GM12878 (cell line): ENCODE data around the gene CLIC3. TPM values are rescaled to one million over a fixed set of nuclear protein-coding genes. Genes with fewer than 3 reads are reported as not detected.

ENCODE experiments used
- ATAC-seq: fragments of 200-7000 bp; cut with Tn5 transposase; 3 replicates; pipeline ENCODE4 v1.9.1; 2020; ENCODE audit warnings: mild to moderate bottlenecking, moderate library complexity
- BruUV-seq: library from RNA; stranded (reverse); fragments of 400-500 nt; replicated peaks from 2 replicates; lab custom pipeline; 2021; lab: Mats Ljungman, UMichigan
- CTCF ChIA-PET: fragments of 300-600 bp; sonication (Branson Sonifier 250); formaldehyde crosslinking; extraction: SDS; loops from one replicate; lab custom pipeline; 2021; ENCODE audit warnings: inconsistent platforms; lab: Yijun Ruan, JAX
- POLR2A ChIA-PET: fragments of 350-600 bp; formaldehyde crosslinking; extraction: SDS; loops from one replicate; lab custom pipeline; 2021; ENCODE audit warnings: inconsistent platforms; lab: Charles Lee
- RAD21 ChIA-PET: fragments of 300-600 bp; sonication (Branson Sonifier 250); formaldehyde crosslinking; loops from one replicate; lab custom pipeline; 2023; ENCODE audit warnings: antibody characterized with exemption; ENCODE audit not compliant: unreplicated experiment; lab: Charles Lee
- SMC1A ChIA-PET: fragments of 300-600 bp; sonication (Branson Sonifier 250); formaldehyde crosslinking; loops from one replicate; lab custom pipeline; 2023; ENCODE audit not compliant: unreplicated experiment, uncharacterized antibody; lab: Charles Lee
- DNase-seq: peaks from one replicate; pipeline ENCODE4 v3.0.0-alpha.2; 2011; ENCODE audit warnings: low read depth, low spot score
- FAIRE-seq: peaks from 3 replicates; lab custom pipeline; 2011; peaks lifted over from hg19 to GRCh38; lab: Jason Lieb, UNC
- H2AFZ ChIP-seq: 2 replicates; pipeline ENCODE4 v1.6.0; 2011; ENCODE audit warnings: low read depth, low read length, control low read depth; ENCODE audit not compliant: control insufficient read depth
- H3K27ac ChIP-seq: 2 replicates; pipeline ENCODE4 v1.5.1; 2011; ENCODE audit warnings: control low read depth; ENCODE audit not compliant: control insufficient read depth, insufficient read depth
- H3K27me3 ChIP-seq, 2 experiments: replicated peaks in 1 of 2; 2 replicates each; pipeline versions ENCODE4 v1.6.0 to v1.6.1; 2011; ENCODE audit warnings: low read length in 1 of 2; ENCODE audit not compliant: control insufficient read depth in 2 of 2, insufficient read depth in 2 of 2
- H3K36me3 ChIP-seq, 2 experiments: 2 replicates each; pipeline ENCODE4 v1.5.1; 2011; ENCODE audit warnings: low read length in 1 of 2; ENCODE audit not compliant: control insufficient read depth in 2 of 2, insufficient read depth in 2 of 2
- H3K4me1 ChIP-seq: 2 replicates; pipeline ENCODE4 v1.6.1; 2011; ENCODE audit warnings: mild to moderate bottlenecking, low read length, moderate library complexity, mixed read lengths; ENCODE audit not compliant: control insufficient read depth, insufficient read depth
- H3K4me2 ChIP-seq: 2 replicates; pipeline ENCODE4 v1.6.0; 2011; ENCODE audit warnings: control low read depth; ENCODE audit not compliant: control insufficient read depth, insufficient read depth
- H3K4me3 ChIP-seq: fragments of 200-600 bp; sonication (generic); 2 replicates; pipeline ENCODE4 v1.5.1; 2016
- H3K79me2 ChIP-seq: 2 replicates; pipeline ENCODE4 v1.6.0; 2011; ENCODE audit warnings: low read length; ENCODE audit not compliant: control insufficient read depth, insufficient read depth
- H3K9ac ChIP-seq: 2 replicates; pipeline ENCODE4 v1.8.0; 2011; ENCODE audit warnings: low read length, control low read depth, mixed read lengths; ENCODE audit not compliant: control insufficient read depth, insufficient read depth
- H3K9me3 ChIP-seq: replicated peaks from 3 replicates; pipeline ENCODE4 v1.5.1; 2011; ENCODE audit warnings: mild to moderate bottlenecking, low read length; ENCODE audit not compliant: control insufficient read depth, insufficient read depth
- H4K20me1 ChIP-seq: 2 replicates; pipeline ENCODE4 v1.6.0; 2011; ENCODE audit not compliant: control insufficient read depth, insufficient read depth
- ELK1 ChIP-seq: IDR thresholded peaks from 2 replicates; pipeline ENCODE4 v1.6.1; 2012; ENCODE audit warnings: low read depth, low read length, improper control_type of control experiment
- JUNB ChIP-seq: IDR thresholded peaks from 2 replicates; pipeline ENCODE4 v1.6.1; 2016; ENCODE audit warnings: antibody characterized with exemption, mild to moderate bottlenecking
- MEF2B ChIP-seq: fragments of 450-650 bp; IDR thresholded peaks from 2 replicates; pipeline ENCODE4 v1.6.1; 2018; ENCODE audit warnings: mild to moderate bottlenecking, moderate library complexity; ENCODE audit not compliant: partially characterized antibody, poor library complexity, severe bottlenecking
- NFYB ChIP-seq: IDR thresholded peaks from 2 replicates; pipeline ENCODE4 v1.6.1; 2011; ENCODE audit warnings: low read depth, mild to moderate bottlenecking, low read length, improper control_type of control experiment, moderate library complexity; ENCODE audit not compliant: insufficient read depth
- NRF1 ChIP-seq: conservative IDR thresholded peaks from 2 replicates; pipeline ENCODE4 v1.6.1; 2011; ENCODE audit warnings: mild to moderate bottlenecking, low read depth, low read length, improper control_type of control experiment
- PAX8 ChIP-seq: fragments of 450-650 bp; IDR thresholded peaks from 2 replicates; pipeline ENCODE4 v1.6.1; 2017; ENCODE audit warnings: mild to moderate bottlenecking, moderate library complexity
- PBX3 ChIP-seq: IDR thresholded peaks from 2 replicates; pipeline ENCODE4 v1.6.1; 2011; ENCODE audit warnings: mild to moderate bottlenecking, low read depth, low read length, moderate library complexity; ENCODE audit not compliant: insufficient replicate concordance
- YBX1 ChIP-seq: fragments of 450-650 bp; IDR thresholded peaks from 2 replicates; pipeline ENCODE4 v1.6.1; 2016; ENCODE audit warnings: antibody characterized with exemption
- ZNF217 ChIP-seq: fragments of 450-650 bp; IDR thresholded peaks from 2 replicates; pipeline ENCODE4 v1.6.1; 2017; ENCODE audit warnings: antibody characterized with exemption, mild to moderate bottlenecking
- ZNF274 ChIP-seq: IDR thresholded peaks from one replicate; pipeline ENCODE4 v1.8.0; 2011; ENCODE audit not compliant: insufficient read length, insufficient read depth
- ZZZ3 ChIP-seq: IDR thresholded peaks from 2 replicates; pipeline ENCODE4 v1.6.1; 2011; ENCODE audit warnings: low read depth; ENCODE audit not compliant: control insufficient read depth, insufficient read length
- WGBS: methylation state at CpG from one replicate; pipeline ENCODE4 v1.1.6; 2016; ENCODE audit warnings: low lambda C conversion rate; ENCODE audit not compliant: insufficient replicate concordance, insufficient coverage; ENCODE audit errors: missing lambda C conversion rate; 5-methylcytosine and 5-hydroxymethylcytosine counted together
- in situ Hi-C: fragments of 300-500 bp; cut with MboI; formaldehyde crosslinking; loops from 9 replicates; pipeline ENCODE4 v1.14.3; 2018; ENCODE audit warnings: mixed read lengths
- intact Hi-C: fragments of 100-400 bp; cut with micrococcal nuclease; formaldehyde crosslinking; loops from one replicate; pipeline ENCODE4 v1.14.2; 2022; ENCODE audit not compliant: unreplicated experiment
- polyA plus RNA-seq, 11 experiments: library from polyadenylated mRNA; depleted of rRNA in 4 of 11; unstranded in 6 of 11; stranded (reverse) in 5 of 11; fragments of >200 nt; fragmentation: Nextera tagmentation in 4 of 11; fragmentation: Illumina TruSeq in 1 of 11; extraction: Ambion mirVana in 4 of 11; extraction: Trizol in 1 of 11; gene quantifications; 1 replicate in 1 of 11; 2 replicates in 10 of 11; pipeline versions ENCODE4 v1.2.1 to v1.2.3, GENCODE V29; 2011 to 2016; ENCODE audit warnings: inconsistent platforms in 2 of 11, missing spikeins in 2 of 11, low read depth in 1 of 11
- total RNA-seq, 4 experiments: library from RNA; depleted of rRNA in 3 of 4; stranded (reverse); fragments of >200 nt in 3 of 4; fragmentation: Illumina TruSeq in 1 of 4; extraction: Trizol in 1 of 4; gene quantifications; 2 replicates each; pipeline versions ENCODE4 v1.2.1 to v1.2.3, GENCODE V29; 2013 to 2021
- TF ChIP-seq, protein P1 (sequence below): IDR thresholded peaks from 2 replicates; pipeline ENCODE4 v1.6.1; 2011; ENCODE audit warnings: low read depth, low read length, improper control_type of control experiment, borderline replicate concordance
- TF ChIP-seq, protein P2 (sequence below): fragments of 450-650 bp; IDR thresholded peaks from 2 replicates; pipeline ENCODE4 v1.6.1; 2018; ENCODE audit warnings: mild to moderate bottlenecking, low read depth, moderate library complexity; ENCODE audit not compliant: partially characterized antibody

Gene CLIC3
- total and polyA plus RNA-seq, 10 of the 15 experiments (the other 5 are each of a cell fraction or from before 2014, with no cell fraction given): 0.31 TPM; not detected in 9

- Histone ChIP-seq H2AFZ (no peak overlapping the region), H3K36me3 (no peaks in the 10 kb centered on the region), H3K27ac (no peak overlapping the region), H3K4me1 (no peaks in the 10 kb centered on the region), H3K79me2 (no peaks in the 10 kb centered on the region), H4K20me1 (no peaks in the 10 kb centered on the region), H3K4me2 (no peak overlapping the region), H3K4me3 (no peak overlapping the region), H3K27me3 (peaks cover 9 to 13% of the 10 kb centered on the region in 2 experiments; a peak in 3 of 4 replicates), H3K9ac (no peak overlapping the region), H3K9me3 (no peaks in the 10 kb centered on the region)
- 56% methylated on average over 35 of the region's 36 CpGs for WGBS
- in situ Hi-C loops (no loop called here), intact Hi-C loops (loop anchor here (10.0 kb wide), 1 partner anchor 182 kb away; the partner anchor contains the start of genes CYSRT1, RNF208 and RNF224)
- SMC1A ChIA-PET: no interaction called here
- FAIRE-seq: no peak
- BruUV-seq: no TSS peak
- no peak for DNase-seq
- ATAC-seq: no peak
- POLR2A ChIA-PET: no interaction called here
- CTCF ChIA-PET: no interaction called here
- RAD21 ChIA-PET: no interaction called here
- TF ChIP-seq PBX3 (no peak), NFYB (no peak), ELK1 (no peak), ZNF274 (no peak), ZZZ3 (no peak), ZNF217 (no peak), JUNB (no peak), MEF2B (no peak), YBX1 (no peak), PAX8 (no peak), NRF1 (no peak)
- TF ChIP-seq, protein P1, sequence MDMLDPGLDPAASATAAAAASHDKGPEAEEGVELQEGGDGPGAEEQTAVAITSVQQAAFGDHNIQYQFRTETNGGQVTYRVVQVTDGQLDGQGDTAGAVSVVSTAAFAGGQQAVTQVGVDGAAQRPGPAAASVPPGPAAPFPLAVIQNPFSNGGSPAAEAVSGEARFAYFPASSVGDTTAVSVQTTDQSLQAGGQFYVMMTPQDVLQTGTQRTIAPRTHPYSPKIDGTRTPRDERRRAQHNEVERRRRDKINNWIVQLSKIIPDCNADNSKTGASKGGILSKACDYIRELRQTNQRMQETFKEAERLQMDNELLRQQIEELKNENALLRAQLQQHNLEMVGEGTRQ: no peak
- TF ChIP-seq, protein P2, sequence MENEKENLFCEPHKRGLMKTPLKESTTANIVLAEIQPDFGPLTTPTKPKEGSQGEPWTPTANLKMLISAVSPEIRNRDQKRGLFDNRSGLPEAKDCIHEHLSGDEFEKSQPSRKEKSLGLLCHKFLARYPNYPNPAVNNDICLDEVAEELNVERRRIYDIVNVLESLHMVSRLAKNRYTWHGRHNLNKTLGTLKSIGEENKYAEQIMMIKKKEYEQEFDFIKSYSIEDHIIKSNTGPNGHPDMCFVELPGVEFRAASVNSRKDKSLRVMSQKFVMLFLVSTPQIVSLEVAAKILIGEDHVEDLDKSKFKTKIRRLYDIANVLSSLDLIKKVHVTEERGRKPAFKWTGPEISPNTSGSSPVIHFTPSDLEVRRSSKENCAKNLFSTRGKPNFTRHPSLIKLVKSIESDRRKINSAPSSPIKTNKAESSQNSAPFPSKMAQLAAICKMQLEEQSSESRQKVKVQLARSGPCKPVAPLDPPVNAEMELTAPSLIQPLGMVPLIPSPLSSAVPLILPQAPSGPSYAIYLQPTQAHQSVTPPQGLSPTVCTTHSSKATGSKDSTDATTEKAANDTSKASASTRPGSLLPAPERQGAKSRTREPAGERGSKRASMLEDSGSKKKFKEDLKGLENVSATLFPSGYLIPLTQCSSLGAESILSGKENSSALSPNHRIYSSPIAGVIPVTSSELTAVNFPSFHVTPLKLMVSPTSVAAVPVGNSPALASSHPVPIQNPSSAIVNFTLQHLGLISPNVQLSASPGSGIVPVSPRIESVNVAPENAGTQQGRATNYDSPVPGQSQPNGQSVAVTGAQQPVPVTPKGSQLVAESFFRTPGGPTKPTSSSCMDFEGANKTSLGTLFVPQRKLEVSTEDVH: no peak
These were observed 46.7 kb upstream of the CLIC3 start for GRCh38 chr9:137042751-137043727.
